Ectodermal cell (in vitro differentiated cells): ENCODE measurements around the gene NUBPL.

ENCODE experiments used
- H3K27ac ChIP-seq: 2 replicates; pipeline ENCODE4 v1.7.0; 2013; ENCODE audit warnings: mild to moderate bottlenecking, low read depth, low read length; ENCODE audit not compliant: insufficient read depth, poor library complexity, severe bottlenecking
- H3K27me3 ChIP-seq: 2 replicates; pipeline ENCODE4 v1.7.0; 2013; ENCODE audit warnings: mild to moderate bottlenecking, low read length; ENCODE audit not compliant: insufficient read depth, control insufficient read depth, poor library complexity, severe bottlenecking
- H3K36me3 ChIP-seq: one replicate; pipeline ENCODE4 v1.7.0; 2013; ENCODE audit warnings: low read length; ENCODE audit not compliant: control insufficient read depth, insufficient read depth
- H3K4me1 ChIP-seq: one replicate; pipeline ENCODE4 v1.7.0; 2013; ENCODE audit warnings: low read length; ENCODE audit not compliant: control insufficient read depth, insufficient read depth
- H3K4me3 ChIP-seq: 2 replicates; pipeline ENCODE4 v1.7.0; 2013; ENCODE audit warnings: low read depth, low read length, control low read depth; ENCODE audit not compliant: insufficient read depth
- H3K9me3 ChIP-seq: 2 replicates; pipeline ENCODE4 v1.7.0; 2013; ENCODE audit warnings: mild to moderate bottlenecking, low read length, moderate library complexity; ENCODE audit not compliant: control insufficient read depth
- WGBS, 2 experiments: methylation state at CpG; one replicate each; pipeline ENCODE4 v1.1.7; 2013; ENCODE audit warnings: missing lambda C conversion rate in 2 of 2; 5-methylcytosine and 5-hydroxymethylcytosine counted together

Gene NUBPL

DNA sequence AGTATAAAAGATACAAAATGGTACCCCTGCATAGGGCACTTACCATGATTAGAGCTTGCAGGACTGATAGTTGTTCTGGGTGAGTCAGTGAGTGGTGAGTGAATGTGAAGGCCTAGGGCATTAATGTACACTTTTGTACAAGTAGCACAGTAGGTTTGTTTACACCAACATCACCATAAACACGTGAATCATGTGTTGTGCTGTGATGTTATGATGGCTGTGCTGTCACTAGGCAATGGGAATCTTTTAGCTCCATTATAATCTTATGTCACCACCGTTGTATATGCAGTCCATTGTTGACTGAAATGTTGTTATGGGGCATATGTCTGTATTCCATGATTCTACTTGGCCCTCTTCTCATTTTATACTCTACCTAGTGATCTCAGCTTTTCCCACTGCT is 11.8 kb downstream of the NUBPL start:
- 95 to 100% methylated on average over 1 to 2 of the region's 2 CpGs for whole genome bisulfite sequencing, 2 experiments
- no peak overlapping the region for H3K27ac ChIP-seq

DNA sequence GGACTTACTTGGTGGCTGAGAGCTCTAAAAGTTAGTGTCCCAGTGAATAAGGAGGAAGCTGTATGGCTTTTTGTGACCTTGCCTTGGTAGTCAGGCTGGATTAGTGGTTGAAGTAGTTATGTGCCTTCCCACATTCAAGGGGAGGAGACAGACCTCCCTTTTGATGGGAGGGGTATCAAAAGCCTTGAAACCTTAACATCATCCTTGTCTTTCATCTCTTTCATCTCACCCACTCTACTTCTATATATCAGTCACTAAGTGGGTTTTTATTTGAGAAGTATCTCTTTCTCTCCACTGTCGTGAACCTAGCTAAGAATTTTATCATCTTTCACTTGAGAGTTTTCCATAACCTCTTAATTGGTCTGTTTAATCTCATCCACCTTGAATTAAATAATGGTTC is 15.7 kb downstream of the NUBPL start:
- 100% methylated on average over 1 of the region's 1 CpG for WGBS, 2 experiments
- H3K4me3 ChIP-seq, result no peak overlapping the region
- no peaks in the 10 kb centered on the region for H3K9me3 ChIP-seq
- H3K27me3 ChIP-seq, result no peaks in the 10 kb centered on the region
- no peaks in the 10 kb centered on the region for H3K4me1 ChIP-seq
- no peaks in the 10 kb centered on the region for H3K36me3 ChIP-seq
- no peak overlapping the region for H3K27ac ChIP-seq

More for the DNA sequence above, 11.8 kb downstream of the NUBPL start:
- Histone ChIP-seq H3K9me3 (no peaks in the 10 kb centered on the region), H3K4me3 (no peak overlapping the region), H3K36me3 (no peaks in the 10 kb centered on the region), H3K4me1 (no peaks in the 10 kb centered on the region), H3K27me3 (no peaks in the 10 kb centered on the region)

DNA sequence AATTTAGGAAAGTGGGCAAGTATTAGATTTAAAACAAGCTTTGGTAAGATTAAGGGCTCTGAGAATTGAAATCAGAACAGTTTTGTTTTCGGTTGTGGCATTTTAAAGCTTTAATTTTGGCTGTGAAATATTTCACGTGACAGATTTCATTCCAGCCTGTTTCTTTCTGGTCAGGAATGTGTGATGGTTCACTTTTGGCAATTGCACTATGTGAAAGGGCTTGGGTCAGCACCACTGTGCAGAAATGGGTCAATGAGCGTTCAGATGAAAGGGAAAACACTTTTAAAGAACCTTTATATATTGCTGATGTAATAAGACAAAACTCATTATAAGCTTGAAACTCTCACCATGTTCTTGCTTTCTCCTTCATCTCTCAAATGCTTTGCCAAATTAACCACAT is 17.1 kb downstream of the NUBPL start:
- H3K9me3 ChIP-seq, result no peaks in the 10 kb centered on the region
- no peaks in the 10 kb centered on the region for H3K4me1 ChIP-seq
- 50 to 58% methylated on average over 2 to 3 of the region's 3 CpGs for WGBS, 2 experiments
- no peaks in the 10 kb centered on the region for H3K36me3 ChIP-seq
- no peaks in the 10 kb centered on the region for H3K27me3 ChIP-seq
- H3K27ac ChIP-seq, result no peak overlapping the region
- H3K4me3 ChIP-seq, result no peak overlapping the region

DNA sequence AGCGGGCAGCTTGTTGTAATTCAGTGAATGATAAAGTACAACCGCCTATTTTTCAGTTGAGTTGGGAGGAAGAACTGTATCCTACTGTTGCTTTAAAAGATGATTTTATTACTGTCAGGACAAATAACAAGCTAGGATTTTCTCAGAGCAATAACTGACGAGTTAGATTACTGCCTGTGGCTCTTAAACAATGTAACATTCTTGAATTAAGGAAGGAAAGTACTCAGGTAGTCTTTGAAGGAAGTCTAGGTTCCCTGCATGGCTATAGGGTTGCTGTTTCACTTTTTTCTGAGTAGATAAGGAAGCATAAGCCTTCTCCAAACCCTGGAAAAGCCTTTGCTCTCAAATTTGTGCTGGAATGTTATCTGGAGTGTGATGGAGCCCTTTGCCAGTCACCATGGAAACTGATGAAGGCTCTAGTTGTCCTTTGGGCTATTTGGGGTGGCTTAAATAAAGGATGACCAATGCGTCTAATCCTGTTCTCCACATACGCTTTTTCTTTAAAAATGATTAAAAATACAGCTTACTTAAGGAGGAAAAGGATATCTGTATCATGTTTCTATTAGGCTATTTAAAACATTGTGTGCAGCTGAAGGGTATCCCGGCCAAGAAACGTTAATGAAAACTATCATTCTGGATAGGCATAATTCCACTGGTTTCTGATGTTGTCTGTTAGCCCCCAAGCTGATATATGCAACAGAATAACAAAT is 17.7 kb downstream of the NUBPL start:
- 80 to 83% methylated on average over 5 to 7 of the region's 7 CpGs for WGBS, 2 experiments
- Histone ChIP-seq H3K9me3 (no peaks in the 10 kb centered on the region), H3K27ac (no peak overlapping the region), H3K36me3 (no peaks in the 10 kb centered on the region), H3K4me3 (no peak overlapping the region), H3K4me1 (no peaks in the 10 kb centered on the region), H3K27me3 (no peaks in the 10 kb centered on the region)

DNA sequence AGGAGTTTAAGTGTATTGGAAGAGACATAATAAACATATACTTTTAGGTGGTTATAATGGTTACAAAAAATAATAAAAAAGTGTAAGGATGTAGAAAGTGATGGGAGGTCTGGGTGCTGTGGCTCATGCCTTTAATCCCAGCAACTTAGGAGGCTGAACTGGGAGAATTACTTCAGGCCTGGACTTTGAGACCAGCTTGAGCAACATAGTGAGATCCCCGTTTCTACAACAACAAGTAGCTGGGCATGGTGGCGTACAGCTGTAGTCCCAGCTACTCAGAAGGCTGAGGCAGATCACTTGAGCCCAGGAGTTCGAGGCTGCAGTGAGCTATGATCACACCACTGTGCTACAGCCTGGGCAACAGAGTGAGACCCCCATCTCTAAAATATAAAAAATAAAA is 19.0 kb downstream of the NUBPL start:
- H3K4me1 ChIP-seq, result no peaks in the 10 kb centered on the region
- H3K27ac ChIP-seq, result no peak overlapping the region
- WGBS, 2 experiments, result 87 to 97% methylated on average over 3 of the region's 3 CpGs
- H3K9me3 ChIP-seq, result no peaks in the 10 kb centered on the region
- H3K36me3 ChIP-seq, result no peaks in the 10 kb centered on the region
- H3K4me3 ChIP-seq, result no peak overlapping the region
- H3K27me3 ChIP-seq, result no peaks in the 10 kb centered on the region

DNA sequence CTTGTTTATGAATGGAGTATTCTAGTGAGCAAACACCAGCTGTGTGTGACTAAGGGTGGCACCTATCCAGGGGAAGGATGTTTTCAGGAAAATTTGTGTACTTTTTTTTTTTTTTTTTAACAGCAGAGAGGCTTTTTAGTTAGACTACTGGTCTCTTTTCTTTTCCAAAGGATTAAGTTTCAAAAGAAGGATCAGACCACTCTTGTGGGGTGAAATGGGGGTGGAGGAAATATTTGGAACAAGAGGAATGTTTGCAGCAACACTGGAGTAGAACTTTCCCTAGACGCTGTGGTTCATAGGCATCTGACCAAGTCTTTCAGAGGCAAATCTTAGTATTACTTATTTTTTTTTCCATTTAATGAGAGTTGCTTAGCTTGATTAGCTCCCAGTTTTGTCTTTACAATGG is 21.1 kb downstream of the NUBPL start:
- H3K27me3 ChIP-seq, result no peaks in the 10 kb centered on the region
- H3K36me3 ChIP-seq, result no peaks in the 10 kb centered on the region
- H3K4me1 ChIP-seq, result no peaks in the 10 kb centered on the region
- H3K4me3 ChIP-seq, result no peak overlapping the region
- no peaks in the 10 kb centered on the region for H3K9me3 ChIP-seq
- H3K27ac ChIP-seq, result no peak overlapping the region
- WGBS, 2 experiments, result 71 to 83% methylated on average over 1 of the region's 1 CpG

DNA sequence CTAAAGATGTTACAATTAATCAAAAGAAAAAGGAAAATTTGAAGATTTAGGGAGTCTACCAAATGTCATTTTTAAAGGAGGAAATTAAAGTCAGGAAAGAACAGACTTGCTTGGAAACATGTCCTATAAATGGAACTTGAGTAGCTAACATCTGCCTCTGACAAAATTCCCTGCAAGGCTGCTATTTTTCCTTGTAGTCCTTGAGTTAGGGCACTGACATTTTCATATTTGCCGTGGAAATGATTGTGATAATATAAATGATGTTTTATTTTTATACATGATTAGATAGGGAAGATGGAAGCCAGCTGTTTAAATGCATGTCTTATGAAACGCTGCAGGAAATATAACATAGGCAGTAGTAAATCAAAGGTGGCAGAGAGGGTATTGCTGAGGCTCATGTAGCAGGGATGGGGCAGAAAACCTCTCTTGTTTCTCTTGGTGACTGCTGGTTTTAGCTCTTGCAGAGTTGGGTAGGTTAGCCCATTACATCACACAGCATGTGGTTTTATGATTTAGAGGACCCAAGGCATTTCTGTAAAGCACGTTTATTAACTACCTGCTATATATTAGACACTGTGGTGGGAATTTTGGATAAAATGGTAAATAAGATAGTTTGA is 21.7 kb downstream of the NUBPL start:
- 89 to 94% methylated on average over 2 to 3 of the region's 3 CpGs for WGBS, 2 experiments
- Histone ChIP-seq H3K4me3 (no peak overlapping the region), H3K27ac (no peak overlapping the region), H3K9me3 (no peaks in the 10 kb centered on the region), H3K4me1 (no peaks in the 10 kb centered on the region), H3K27me3 (no peaks in the 10 kb centered on the region), H3K36me3 (no peaks in the 10 kb centered on the region)

DNA sequence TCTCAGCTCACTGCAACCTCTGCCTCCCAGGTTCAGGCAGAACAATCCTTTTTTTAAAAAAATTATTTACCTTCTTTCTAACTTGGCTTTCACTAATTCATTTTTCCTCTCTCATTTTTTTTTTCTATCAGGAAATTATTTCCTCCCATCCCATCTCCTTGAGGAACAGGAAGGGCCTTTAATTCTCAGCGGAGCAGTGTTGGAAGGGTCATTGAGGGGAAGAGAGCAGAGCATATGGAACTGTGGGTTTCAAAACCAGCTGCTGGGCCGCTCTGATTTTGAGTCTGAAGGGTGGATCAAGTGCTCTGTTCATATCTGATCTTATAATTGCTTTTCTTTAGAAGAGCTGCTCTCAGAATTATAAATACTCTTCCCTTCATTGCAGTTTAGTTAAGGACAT is 29.0 kb downstream of the NUBPL start:
- no peaks in the 10 kb centered on the region for H3K27me3 ChIP-seq
- no peak overlapping the region for H3K27ac ChIP-seq
- no peak overlapping the region for H3K4me3 ChIP-seq
- H3K9me3 ChIP-seq, result no peaks in the 10 kb centered on the region
- WGBS, 2 experiments, result 92 to 100% methylated on average over 2 of the region's 2 CpGs
- H3K36me3 ChIP-seq, result no peaks in the 10 kb centered on the region
- H3K4me1 ChIP-seq, result no peaks in the 10 kb centered on the region

DNA sequence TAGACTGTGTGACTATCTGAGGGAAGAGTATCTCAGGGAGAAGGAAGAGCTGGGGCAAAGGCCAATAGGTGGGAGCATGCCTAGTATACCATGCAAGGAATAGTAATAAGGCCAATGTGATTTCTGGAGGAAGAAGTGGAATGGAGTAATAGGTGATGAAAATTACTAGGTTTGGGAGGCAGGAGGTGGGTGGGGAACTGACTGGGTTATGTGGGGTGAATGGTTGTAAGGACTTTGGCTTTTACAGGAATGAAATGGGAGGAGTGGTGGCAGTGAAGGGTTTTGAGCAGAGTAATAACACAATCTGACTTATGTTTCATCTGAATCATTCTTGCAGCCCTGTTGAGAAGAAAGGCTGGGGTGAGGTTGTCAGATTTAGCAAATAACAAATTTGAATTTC is 30.9 kb downstream of the NUBPL start:
- no peak overlapping the region for H3K4me3 ChIP-seq
- no peaks in the 10 kb centered on the region for H3K9me3 ChIP-seq
- H3K4me1 ChIP-seq, result no peaks in the 10 kb centered on the region
- no peaks in the 10 kb centered on the region for H3K36me3 ChIP-seq
- no peak overlapping the region for H3K27ac ChIP-seq
- H3K27me3 ChIP-seq, result no peaks in the 10 kb centered on the region

DNA sequence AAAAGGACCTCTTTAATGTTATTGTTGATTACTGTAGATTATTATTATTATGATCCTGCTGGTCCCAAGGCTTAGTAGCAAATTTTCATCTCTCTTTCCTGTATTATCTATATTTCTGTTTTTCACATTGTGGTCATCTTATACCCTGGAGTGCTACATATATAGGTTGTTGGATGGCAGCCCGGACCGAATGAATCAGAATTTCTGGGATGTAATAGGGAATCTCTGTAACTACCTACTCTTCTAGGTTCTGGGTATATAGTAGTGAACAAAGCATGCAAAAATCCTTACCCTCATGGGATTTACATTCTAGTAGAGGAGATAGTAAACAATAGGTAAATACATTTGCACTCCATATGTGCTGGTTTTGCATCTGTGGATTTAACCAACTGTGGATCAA is 31.4 kb downstream of the NUBPL start:
- Histone ChIP-seq H3K27ac (no peak overlapping the region), H3K36me3 (no peaks in the 10 kb centered on the region), H3K4me1 (no peaks in the 10 kb centered on the region), H3K4me3 (no peak overlapping the region), H3K9me3 (no peaks in the 10 kb centered on the region), H3K27me3 (no peaks in the 10 kb centered on the region)
- WGBS, 2 experiments, result 94% methylated on average over 2 of the region's 2 CpGs; no CpG with 5 or more reads in 1 of the 2 experiments
